IgD-negative memory B cell (primary cell): Measurements from ENCODE around the gene ZFAND6. TPM values are rescaled to one million over a fixed set of nuclear protein-coding genes. Genes with fewer than 3 reads are reported as not detected.
"Not testable (repeated sequence)": the region's sequence is repeated elsewhere in the genome, so short reads cannot be mapped to it uniquely, and the experiment has no call there.

Source experiments
- H3K27ac Mint-ChIP-seq, 3 donors: one replicate each; pipeline ENCODE4 v1.8.0; 2020 to 2022; ENCODE audit warnings: mild to moderate bottlenecking in 3 of 3, mixed read lengths in 3 of 3, moderate library complexity in 1 of 3
- H3K27me3 Mint-ChIP-seq: one replicate; pipeline ENCODE4 v1.8.0; 2021; ENCODE audit warnings: mixed read lengths
- H3K36me3 Mint-ChIP-seq: one replicate; pipeline ENCODE4 v1.8.0; 2020; ENCODE audit warnings: mild to moderate bottlenecking, mixed read lengths
- H3K4me1 Mint-ChIP-seq, 3 donors: one replicate each; pipeline ENCODE4 v1.8.0; 2020 to 2022; ENCODE audit warnings: mixed read lengths in 3 of 3, mild to moderate bottlenecking in 1 of 3
- H3K4me3 Mint-ChIP-seq, 4 donors: one replicate each; pipeline ENCODE4 v1.8.0; 2020 to 2022; ENCODE audit warnings: mild to moderate bottlenecking in 4 of 4, mixed read lengths in 4 of 4, moderate library complexity in 3 of 4
- H3K9me3 Mint-ChIP-seq, 3 donors: one replicate each; pipeline ENCODE4 v1.8.0; 2020 to 2021; ENCODE audit warnings: mixed read lengths in 3 of 3, mild to moderate bottlenecking in 1 of 3
- polyA plus RNA-seq: library from polyadenylated mRNA; unstranded; fragments of 300-500 nt; fragmentation: Illumina TruSeq; gene quantifications from one replicate; pipeline ENCODE4 v1.2.3, GENCODE V29; 2021

ZFAND6 gene
- polyA plus RNA-seq, 1 donor from 2014 or later, result 216 TPM

GRCh38 chr15:80098341-80098740 lies 38.9 kb downstream of the ZFAND6 start:
- Mint-ChIP-seq H3K4me3 (peak overlapping the region in 2 of 4 donors; percentile 23 to 33), H3K27me3 (no peaks in the 10 kb centered on the region), H3K27ac (no peak overlapping the region), H3K9me3 (no peaks in the 10 kb centered on the region), H3K36me3 (peaks cover 2% of the 10 kb centered on the region), H3K4me1 (peaks cover 38 to 50% (median 45%) of the 10 kb centered on the region in 3 donors)

DNA sequence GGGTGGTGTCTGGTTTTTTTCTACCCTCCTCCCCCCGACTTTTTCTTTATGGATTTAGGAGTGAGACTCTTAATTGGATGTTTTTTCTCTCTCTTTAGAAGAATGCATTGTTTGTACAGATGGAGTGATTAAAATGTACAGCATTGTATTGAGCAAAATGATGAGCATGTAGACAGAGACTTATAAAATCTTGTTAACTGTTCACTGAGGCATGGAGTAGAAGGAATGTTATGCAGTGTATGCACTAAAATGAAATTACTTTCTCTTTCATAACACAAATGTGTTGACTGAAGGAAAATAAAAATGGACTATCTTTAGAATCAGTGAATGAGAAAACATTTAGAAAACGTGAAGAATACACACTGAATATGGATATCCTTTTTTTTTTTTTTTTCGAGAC lies 39.8 kb downstream of the ZFAND6 start:
- H3K36me3 Mint-ChIP-seq, result peaks cover 2% of the 10 kb centered on the region
- peak overlapping the region in 2 of 3 donors; percentile 43 to 84 for H3K27ac Mint-ChIP-seq
- H3K4me3 Mint-ChIP-seq, result peak overlapping the region; percentile 27 to 88 (median 69)
- peaks cover 34 to 44% (median 42%) of the 10 kb centered on the region in 3 donors for H3K4me1 Mint-ChIP-seq
- H3K9me3 Mint-ChIP-seq, result no peaks in the 10 kb centered on the region
- H3K27me3 Mint-ChIP-seq, result no peaks in the 10 kb centered on the region

- not testable (repeated sequence) for H3K36me3 Mint-ChIP-seq, H3K9me3 Mint-ChIP-seq, H3K27me3 Mint-ChIP-seq
- Mint-ChIP-seq H3K27ac (peak overlapping the region in 1 of 3 donors; percentile 84), H3K4me3 (peak overlapping the region in 3 of 4 donors; percentile 59 to 80 (median 78)), H3K4me1 (peaks cover 31 to 42% (median 40%) of the 10 kb centered on the region in 3 donors)
Observed at GRCh38 chr15:80099662-80100061, 40.2 kb downstream of the ZFAND6 start.

- no peaks in the 10 kb centered on the region for H3K9me3 Mint-ChIP-seq
- peaks cover 2% of the 10 kb centered on the region for H3K36me3 Mint-ChIP-seq
- peak overlapping the region in 1 of 3 donors; percentile 12 for H3K27ac Mint-ChIP-seq
- no peaks in the 10 kb centered on the region for H3K27me3 Mint-ChIP-seq
- peaks cover 30 to 42% (median 37%) of the 10 kb centered on the region in 3 donors for H3K4me1 Mint-ChIP-seq
- peak overlapping the region in 1 of 4 donors; percentile 44 for H3K4me3 Mint-ChIP-seq
Observed at GRCh38 chr15:80100247-80100646, 40.8 kb downstream of the ZFAND6 start.

- Mint-ChIP-seq H3K4me3 (no peak overlapping the region), H3K27me3 (no peaks in the 10 kb centered on the region), H3K9me3 (no peaks in the 10 kb centered on the region), H3K36me3 (no peaks in the 10 kb centered on the region), H3K27ac (peak overlapping the region in 2 of 3 donors; percentile 4 to 47), H3K4me1 (peaks cover 37 to 54% (median 47%) of the 10 kb centered on the region in 3 donors)
Observed at GRCh38 chr15:80105193-80105592, 45.7 kb downstream of the ZFAND6 start.

DNA sequence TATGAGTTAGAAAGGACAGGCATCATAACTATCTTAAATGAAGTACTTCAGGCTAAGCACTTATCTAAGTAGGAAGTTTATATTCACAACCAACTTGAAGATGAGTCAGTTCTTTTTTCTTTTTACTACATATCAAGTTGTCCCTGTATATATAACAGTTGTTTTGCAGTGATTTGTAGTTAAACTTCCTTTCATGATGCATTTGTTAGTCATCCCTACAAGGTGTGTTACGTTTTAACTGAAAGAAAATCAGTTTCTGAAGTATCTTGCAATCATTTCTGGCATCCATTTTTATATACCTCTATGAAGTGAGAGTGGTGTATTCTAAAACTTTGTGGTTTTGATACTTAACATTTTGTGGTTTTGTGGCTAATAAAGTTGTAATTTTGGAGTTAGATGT lies 46.1 kb downstream of the ZFAND6 start:
- Mint-ChIP-seq H3K36me3 (no peaks in the 10 kb centered on the region), H3K4me1 (peaks cover 36 to 54% (median 46%) of the 10 kb centered on the region in 3 donors), H3K27me3 (no peaks in the 10 kb centered on the region), H3K9me3 (no peaks in the 10 kb centered on the region), H3K4me3 (no peak overlapping the region), H3K27ac (peak overlapping the region in 2 of 3 donors; percentile 4 to 47)

DNA sequence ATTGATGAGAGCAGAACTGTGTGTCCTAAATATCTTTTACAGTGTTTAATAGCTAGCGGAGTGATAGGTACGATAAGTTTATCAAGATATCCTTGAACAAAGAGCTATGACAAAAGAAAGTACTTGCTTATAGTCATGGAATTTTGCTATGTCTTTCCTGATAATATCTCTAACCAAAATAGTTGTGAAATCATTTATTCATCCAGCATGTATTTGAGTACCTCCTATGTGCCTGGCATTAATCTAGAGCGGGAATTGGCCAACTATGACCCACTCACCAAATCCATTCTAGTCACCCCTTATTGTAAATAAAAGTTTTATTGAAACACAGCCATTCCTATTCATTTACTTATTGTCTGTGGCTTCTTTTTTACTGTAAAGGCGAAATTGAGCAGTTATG lies 46.6 kb downstream of the ZFAND6 start:
- Mint-ChIP-seq H3K4me1 (peaks cover 38 to 55% (median 48%) of the 10 kb centered on the region in 3 donors), H3K9me3 (no peaks in the 10 kb centered on the region), H3K27ac (no peak overlapping the region), H3K27me3 (no peaks in the 10 kb centered on the region), H3K36me3 (no peaks in the 10 kb centered on the region), H3K4me3 (no peak overlapping the region)

DNA sequence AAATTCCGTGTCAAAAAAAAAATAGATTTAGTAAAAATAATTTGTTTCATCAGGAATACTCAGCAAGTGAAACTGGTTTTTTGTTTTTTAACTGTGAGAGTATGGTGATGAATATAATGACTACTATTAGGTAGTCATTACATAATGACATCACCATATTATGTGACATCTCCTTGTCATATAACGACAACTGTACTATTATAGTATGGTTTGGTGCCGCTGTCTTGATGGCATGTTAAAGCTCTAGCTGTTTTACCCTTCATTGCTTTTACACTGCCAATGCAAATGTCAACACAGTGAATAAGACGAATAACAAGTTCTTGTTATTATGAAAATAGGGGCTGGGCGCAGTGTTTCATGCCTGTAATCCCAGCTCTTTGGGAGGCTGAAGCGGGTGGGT lies 47.7 kb downstream of the ZFAND6 start:
- Mint-ChIP-seq H3K27ac (no peak overlapping the region), H3K4me1 (peaks cover 39 to 61% (median 48%) of the 10 kb centered on the region in 3 donors), H3K27me3 (no peaks in the 10 kb centered on the region), H3K4me3 (peak overlapping the region in 1 of 4 donors; percentile 42), H3K9me3 (no peaks in the 10 kb centered on the region), H3K36me3 (no peaks in the 10 kb centered on the region)

- Mint-ChIP-seq H3K27ac (peak overlapping the region in 1 of 3 donors; percentile 21), H3K36me3 (no peaks in the 10 kb centered on the region), H3K9me3 (no peaks in the 10 kb centered on the region), H3K4me3 (no peak overlapping the region), H3K27me3 (no peaks in the 10 kb centered on the region), H3K4me1 (peaks cover 43 to 60% (median 50%) of the 10 kb centered on the region in 3 donors)
Observed at GRCh38 chr15:80107774-80108173, 48.3 kb downstream of the ZFAND6 start.

GRCh38 chr15:80109388-80109787 lies 49.9 kb downstream of the ZFAND6 start:
- H3K36me3 Mint-ChIP-seq, result no peaks in the 10 kb centered on the region
- H3K4me3 Mint-ChIP-seq, result no peak overlapping the region
- no peaks in the 10 kb centered on the region for H3K27me3 Mint-ChIP-seq
- H3K27ac Mint-ChIP-seq, result peak overlapping the region in 2 of 3 donors; percentile 14 to 58
- peaks cover 53 to 67% (median 59%) of the 10 kb centered on the region in 3 donors for H3K4me1 Mint-ChIP-seq
- no peaks in the 10 kb centered on the region for H3K9me3 Mint-ChIP-seq

- Mint-ChIP-seq H3K9me3 (no peaks in the 10 kb centered on the region), H3K27me3 (no peaks in the 10 kb centered on the region), H3K4me1 (peaks cover 56 to 70% (median 57%) of the 10 kb centered on the region in 3 donors), H3K27ac (no peak overlapping the region), H3K36me3 (no peaks in the 10 kb centered on the region), H3K4me3 (no peak overlapping the region)
Observed at GRCh38 chr15:80110920-80111319, 51.4 kb downstream of the ZFAND6 start.

DNA sequence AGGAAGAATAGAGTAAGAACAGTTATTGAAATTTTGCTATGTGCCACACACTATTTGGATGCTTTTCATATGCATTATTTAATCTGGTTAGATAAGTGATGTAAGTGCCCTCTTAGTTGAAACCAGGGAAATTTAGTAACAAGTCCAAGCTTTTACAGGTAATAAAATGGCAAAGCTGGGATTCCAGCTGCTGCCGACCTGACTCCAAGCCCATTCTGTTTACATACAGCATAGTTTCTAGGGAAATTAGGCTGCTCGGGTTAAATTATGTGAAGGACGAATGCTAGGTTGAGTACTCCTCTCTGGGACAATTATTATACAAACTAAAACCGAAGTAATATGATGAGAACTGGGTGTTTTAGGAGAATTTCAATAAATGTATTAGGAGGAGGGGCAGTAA lies 54.6 kb downstream of the ZFAND6 start:
- peaks cover 42 to 58% (median 54%) of the 10 kb centered on the region in 3 donors for H3K4me1 Mint-ChIP-seq
- no peak overlapping the region for H3K4me3 Mint-ChIP-seq
- H3K27ac Mint-ChIP-seq, result peak overlapping the region; percentile 12 to 48 (median 41)
- no peaks in the 10 kb centered on the region for H3K9me3 Mint-ChIP-seq
- no peaks in the 10 kb centered on the region for H3K36me3 Mint-ChIP-seq
- H3K27me3 Mint-ChIP-seq, result no peaks in the 10 kb centered on the region

- peaks cover 38 to 53% (median 45%) of the 10 kb centered on the region in 3 donors for H3K4me1 Mint-ChIP-seq
Observed at GRCh38 chr15:80115021-80115420, 55.5 kb downstream of the ZFAND6 start.

GRCh38 chr15:80118956-80119355 lies 59.5 kb downstream of the ZFAND6 start:
- no peaks in the 10 kb centered on the region for H3K9me3 Mint-ChIP-seq
- no peaks in the 10 kb centered on the region for H3K36me3 Mint-ChIP-seq
- H3K27ac Mint-ChIP-seq, result no peak overlapping the region
- H3K4me3 Mint-ChIP-seq, result no peak overlapping the region
- peaks cover 21 to 26% (median 23%) of the 10 kb centered on the region in 3 donors for H3K4me1 Mint-ChIP-seq
- H3K27me3 Mint-ChIP-seq, result no peaks in the 10 kb centered on the region

More at GRCh38 chr15:80115021-80115420, 55.5 kb downstream of the ZFAND6 start:
- Mint-ChIP-seq H3K9me3 (no peaks in the 10 kb centered on the region), H3K36me3 (no peaks in the 10 kb centered on the region), H3K27ac (peak overlapping the region in 1 of 3 donors; percentile 7), H3K27me3 (no peaks in the 10 kb centered on the region), H3K4me3 (no peak overlapping the region)

DNA sequence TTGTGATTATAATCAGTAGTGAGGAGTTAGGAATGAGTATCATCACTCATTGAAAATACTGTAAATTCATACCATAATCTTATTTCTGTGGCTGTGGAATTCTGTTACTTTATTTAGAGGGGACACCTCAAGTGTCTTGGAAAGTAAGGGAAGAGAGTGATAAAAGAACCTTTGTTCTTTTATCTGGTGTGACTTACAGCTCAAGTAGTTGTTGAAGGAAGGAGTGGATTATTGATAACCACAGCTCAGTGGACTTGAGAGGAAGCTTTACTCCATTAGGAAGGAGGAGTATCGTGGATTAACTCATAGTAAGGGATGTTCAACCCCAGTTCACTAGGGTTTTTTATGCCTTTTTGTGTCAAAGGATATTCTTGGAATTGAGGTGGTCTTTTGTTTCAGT lies 61.2 kb downstream of the ZFAND6 start:
- H3K27me3 Mint-ChIP-seq, result no peaks in the 10 kb centered on the region
- no peaks in the 10 kb centered on the region for H3K36me3 Mint-ChIP-seq
- peaks cover 7 to 14% (median 9%) of the 10 kb centered on the region in 3 donors for H3K4me1 Mint-ChIP-seq
- no peak overlapping the region for H3K27ac Mint-ChIP-seq
- H3K9me3 Mint-ChIP-seq, result no peaks in the 10 kb centered on the region
- H3K4me3 Mint-ChIP-seq, result no peak overlapping the region

DNA sequence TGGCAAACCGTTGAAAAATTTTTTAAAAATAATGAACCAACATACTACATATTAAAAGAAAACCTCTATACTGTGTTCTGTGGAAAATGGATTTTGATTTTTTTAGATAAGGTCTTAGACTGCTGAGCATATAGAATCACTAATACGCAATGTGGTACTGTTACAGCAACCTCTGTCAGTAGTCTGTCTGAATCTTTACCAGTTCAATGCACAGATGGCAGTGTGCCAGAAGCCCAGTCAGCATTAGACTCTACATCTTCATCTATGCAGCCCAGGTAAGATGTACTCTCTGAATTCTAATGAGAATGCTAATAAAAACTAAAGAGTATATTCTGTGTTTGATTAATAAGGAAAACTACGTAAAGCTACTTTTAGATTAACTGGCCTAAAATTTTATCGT lies 62.1 kb downstream of the ZFAND6 start:
- Mint-ChIP-seq H3K4me3 (no peak overlapping the region), H3K27ac (no peak overlapping the region), H3K4me1 (peaks cover 4 to 10% (median 4%) of the 10 kb centered on the region in 3 donors), H3K27me3 (no peaks in the 10 kb centered on the region), H3K9me3 (no peaks in the 10 kb centered on the region), H3K36me3 (no peaks in the 10 kb centered on the region)
